Upper lobe of left lung (tissue), 6 donors: ENCODE measurements around the gene LIN37. TPM values are rescaled to one million over a fixed set of nuclear protein-coding genes. Genes with fewer than 3 reads are reported as not detected.

Source experiments
- ATAC-seq, 2 donors: fragments of 200-7000 bp; cut with Tn5 transposase; one replicate each; pipeline ENCODE4 v1.9.1; 2022; ENCODE audit warnings: mild to moderate bottlenecking in 2 of 2, moderate library complexity in 2 of 2; ENCODE audit not compliant: low FRiP score in 2 of 2
- DNase-seq, 2 donors: peaks; one replicate each; pipeline ENCODE4 v3.0.0-alpha.2; 2019 to 2020
- H3K27ac ChIP-seq, 4 donors: fragments of 200-600 bp; sonication (generic); one replicate each; pipeline ENCODE4 v1.5.1; 2016 to 2019
- H3K27me3 ChIP-seq, 4 donors: fragments of 200-600 bp; sonication (generic); one replicate each; pipeline ENCODE4 v1.5.1; 2017 to 2019
- H3K36me3 ChIP-seq, 4 donors: fragments of 200-600 bp; sonication (generic); one replicate each; pipeline ENCODE4 v1.5.1; 2016 to 2019
- H3K4me1 ChIP-seq, 4 donors: fragments of 200-600 bp; sonication (generic); one replicate each; pipeline ENCODE4 v1.5.1; 2018 to 2019
- H3K4me3 ChIP-seq, 4 donors: fragments of 200-600 bp; sonication (generic); one replicate each; pipeline ENCODE4 v1.5.1; 2017 to 2019; ENCODE audit warnings: mild to moderate bottlenecking in 2 of 4, moderate library complexity in 1 of 4
- H3K9me3 ChIP-seq, 4 donors: fragments of 200-600 bp; sonication (generic); one replicate each; pipeline ENCODE4 v1.5.1; 2018 to 2019
- EP300 ChIP-seq, 4 donors: sonication (generic); formaldehyde crosslinking; IDR thresholded peaks; one replicate each; pipeline ENCODE4 v1.5.1; 2017; ENCODE audit warnings: antibody characterized with exemption in 4 of 4, control low read depth in 2 of 4
- POLR2A ChIP-seq, 4 donors: fragments of 450-650 bp; IDR thresholded peaks; one replicate each; pipeline ENCODE4 v1.5.1; 2016 to 2017; ENCODE audit warnings: antibody characterized with exemption in 4 of 4, mild to moderate bottlenecking in 2 of 4
- POLR2AphosphoS5 ChIP-seq, 2 donors: sonication (generic); formaldehyde crosslinking; IDR thresholded peaks; one replicate each; pipeline ENCODE4 v1.5.1; 2017; ENCODE audit warnings: antibody characterized with exemption in 2 of 2
- WGBS, 2 donors: methylation state at CpG; one replicate each; pipeline ENCODE4 v1.1.5; 2017 to 2018; 5-methylcytosine and 5-hydroxymethylcytosine counted together
- total RNA-seq, 6 donors: library from RNA; depleted of rRNA in 4 of 6; stranded (reverse); fragments of >200 nt in 4 of 6; gene quantifications; one replicate each; pipeline versions ENCODE4 v1.1.0 to v1.2.1, GENCODE V29; 2016 to 2021
- TF ChIP-seq, protein P1 (sequence below), 6 experiments: fragments of 450-650 bp in 4 of 6; fragments of 200-600 bp in 2 of 6; sonication (generic) in 2 of 6; IDR thresholded peaks; one replicate each; pipeline ENCODE4 v1.5.1; 2016 to 2019; ENCODE audit warnings: antibody characterized with exemption in 6 of 6
- donor health status: DM: no; HTN: no; CAD: no; lungs with moderate emphysema.
- donor health status: DM: no; HTN: yes; CAD: no; lungs with severe emphysema.

The LIN37 gene
- total RNA-seq, 6 donors from 2014 or later, result 4.0 to 16.9 (median 10.9) TPM

DNA sequence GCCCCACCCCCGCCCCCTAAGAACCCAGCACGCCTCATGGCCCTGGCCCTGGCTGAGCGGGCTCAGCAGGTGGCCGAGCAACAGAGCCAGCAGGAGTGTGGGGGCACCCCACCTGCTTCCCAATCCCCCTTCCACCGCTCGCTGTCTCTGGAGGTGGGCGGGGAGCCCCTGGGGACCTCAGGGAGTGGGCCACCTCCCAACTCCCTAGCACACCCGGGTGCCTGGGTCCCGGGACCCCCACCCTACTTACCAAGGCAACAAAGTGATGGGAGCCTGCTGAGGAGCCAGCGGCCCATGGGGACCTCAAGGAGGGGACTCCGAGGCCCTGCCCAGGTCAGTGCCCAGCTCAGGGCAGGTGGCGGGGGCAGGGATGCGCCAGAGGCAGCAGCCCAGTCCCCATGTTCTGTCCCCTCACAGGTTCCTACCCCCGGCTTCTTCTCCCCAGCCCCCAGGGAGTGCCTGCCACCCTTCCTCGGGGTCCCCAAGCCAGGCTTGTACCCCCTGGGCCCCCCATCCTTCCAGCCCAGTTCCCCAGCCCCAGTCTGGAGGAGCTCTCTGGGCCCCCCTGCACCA is 38.9 kb downstream of the LIN37 start:
- ATAC-seq (no peak), DNase-seq (peak in 1 of 2 donors; percentile 55)
- no peaks in the 10 kb centered on the region for H3K4me1 ChIP-seq
- H3K27ac ChIP-seq, result no peak overlapping the region
- no peaks in the 10 kb centered on the region for H3K27me3 ChIP-seq
- H3K4me3 ChIP-seq, result no peak overlapping the region
- H3K9me3 ChIP-seq, result no peaks in the 10 kb centered on the region
- WGBS, 2 donors, result 87 to 92% methylated on average over 2 to 8 of the region's 15 CpGs
- H3K36me3 ChIP-seq, result peaks cover 0 to 20% (median 10%) of the 10 kb centered on the region in 4 donors
- TF ChIP-seq POLR2A (IDR thresholded peaks at IDR 0.05) (no peak), POLR2AphosphoS5 (IDR thresholded peaks at IDR 0.05) (no peak), EP300 (IDR thresholded peaks at IDR 0.05) (no peak)
- TF ChIP-seq, protein P1, sequence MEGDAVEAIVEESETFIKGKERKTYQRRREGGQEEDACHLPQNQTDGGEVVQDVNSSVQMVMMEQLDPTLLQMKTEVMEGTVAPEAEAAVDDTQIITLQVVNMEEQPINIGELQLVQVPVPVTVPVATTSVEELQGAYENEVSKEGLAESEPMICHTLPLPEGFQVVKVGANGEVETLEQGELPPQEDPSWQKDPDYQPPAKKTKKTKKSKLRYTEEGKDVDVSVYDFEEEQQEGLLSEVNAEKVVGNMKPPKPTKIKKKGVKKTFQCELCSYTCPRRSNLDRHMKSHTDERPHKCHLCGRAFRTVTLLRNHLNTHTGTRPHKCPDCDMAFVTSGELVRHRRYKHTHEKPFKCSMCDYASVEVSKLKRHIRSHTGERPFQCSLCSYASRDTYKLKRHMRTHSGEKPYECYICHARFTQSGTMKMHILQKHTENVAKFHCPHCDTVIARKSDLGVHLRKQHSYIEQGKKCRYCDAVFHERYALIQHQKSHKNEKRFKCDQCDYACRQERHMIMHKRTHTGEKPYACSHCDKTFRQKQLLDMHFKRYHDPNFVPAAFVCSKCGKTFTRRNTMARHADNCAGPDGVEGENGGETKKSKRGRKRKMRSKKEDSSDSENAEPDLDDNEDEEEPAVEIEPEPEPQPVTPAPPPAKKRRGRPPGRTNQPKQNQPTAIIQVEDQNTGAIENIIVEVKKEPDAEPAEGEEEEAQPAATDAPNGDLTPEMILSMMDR (IDR thresholded peaks at IDR 0.05), result no peak

DNA sequence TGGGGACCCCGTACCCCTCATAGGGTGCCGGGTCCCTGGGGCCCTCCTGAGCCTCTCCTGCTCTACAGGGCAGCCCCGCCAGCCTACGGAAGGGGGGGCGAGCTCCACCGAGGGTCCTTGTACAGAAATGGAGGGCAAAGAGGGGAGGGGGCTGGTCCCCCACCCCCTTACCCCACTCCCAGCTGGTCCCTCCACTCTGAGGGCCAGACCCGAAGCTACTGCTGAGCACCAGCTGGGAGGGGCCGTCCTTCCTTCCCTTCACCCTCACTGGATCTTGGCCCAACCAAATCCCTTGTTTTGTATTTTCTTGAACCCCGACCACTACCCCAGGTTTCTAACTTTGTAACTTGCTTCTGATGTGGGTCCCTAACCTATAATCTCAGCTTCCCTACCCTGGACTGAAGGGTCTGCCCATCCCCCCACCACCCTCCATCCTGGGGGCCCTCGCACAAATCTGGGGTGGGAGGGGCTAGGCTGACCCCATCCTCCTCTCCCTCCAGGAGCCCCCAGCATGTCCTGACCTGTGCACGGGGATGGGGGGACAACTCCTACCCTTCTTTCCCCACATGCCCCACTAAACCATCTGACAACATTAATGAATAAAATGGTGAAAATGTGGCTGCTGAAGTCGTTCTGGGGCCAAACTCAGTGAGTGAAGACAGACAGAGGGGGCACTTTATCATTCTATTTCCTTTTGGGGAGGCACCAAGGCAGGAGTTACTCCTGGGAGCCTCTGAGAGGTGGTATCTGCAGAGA is 40.0 kb downstream of the LIN37 start:
- Histone ChIP-seq H3K36me3 (peaks cover 0 to 16% (median 8%) of the 10 kb centered on the region in 4 donors), H3K9me3 (no peaks in the 10 kb centered on the region), H3K27ac (no peak overlapping the region), H3K27me3 (no peaks in the 10 kb centered on the region), H3K4me1 (no peaks in the 10 kb centered on the region), H3K4me3 (no peak overlapping the region)
- no peak for TF ChIP-seq POLR2AphosphoS5 (IDR thresholded peaks at IDR 0.05)
- TF ChIP-seq, protein P1 (IDR thresholded peaks at IDR 0.05), result no peak
- TF ChIP-seq POLR2A (IDR thresholded peaks at IDR 0.05), result no peak
- no peak for TF ChIP-seq EP300 (IDR thresholded peaks at IDR 0.05)
- WGBS, 2 donors, result 82 to 83% methylated on average over 8 to 12 of the region's 12 CpGs
- DNase-seq (no peak), ATAC-seq (no peak)

DNA sequence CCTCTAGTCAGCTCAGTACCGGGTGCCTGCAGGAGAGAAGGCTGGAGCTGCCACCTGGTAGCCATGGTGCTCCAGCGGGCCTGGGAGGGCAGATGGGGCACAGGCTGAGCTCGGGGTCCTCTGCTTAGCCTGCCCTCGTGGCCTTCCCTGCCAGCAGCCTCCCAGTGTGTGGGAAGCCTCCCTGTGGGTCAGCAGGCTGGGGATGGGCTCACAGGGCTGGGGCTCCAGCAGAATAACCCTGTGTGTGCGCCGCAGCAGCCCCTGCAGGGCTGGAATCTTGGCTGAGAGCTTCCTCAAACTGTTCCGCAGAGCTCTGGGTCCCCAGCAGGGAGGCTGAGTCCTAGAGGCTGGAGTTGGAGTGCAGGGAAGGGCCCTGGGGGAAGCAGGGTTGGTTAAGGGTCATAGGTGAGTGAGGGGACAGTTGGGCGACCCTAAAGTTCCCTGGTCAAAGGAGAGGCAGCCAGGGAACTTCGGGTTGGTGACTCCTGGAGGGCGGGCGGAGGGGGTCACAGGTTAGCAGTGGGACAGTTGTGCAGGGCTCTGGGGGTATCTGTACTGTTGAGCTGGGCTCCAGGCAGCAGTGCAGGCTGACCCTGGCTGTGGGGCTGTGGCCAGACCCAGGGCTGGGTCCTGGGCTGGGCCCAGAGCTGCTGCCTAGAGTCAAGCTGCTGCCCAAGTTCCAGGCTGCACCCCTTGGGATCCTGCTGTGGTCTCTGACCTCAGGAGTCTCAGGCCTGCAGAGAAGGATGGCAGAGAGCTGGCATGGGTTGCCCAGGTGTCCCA is 41.0 kb downstream of the LIN37 start:
- Histone ChIP-seq H3K9me3 (no peaks in the 10 kb centered on the region), H3K4me1 (no peaks in the 10 kb centered on the region), H3K36me3 (peaks cover 0 to 15% (median 5%) of the 10 kb centered on the region in 4 donors), H3K27ac (no peak overlapping the region), H3K4me3 (no peak overlapping the region), H3K27me3 (no peaks in the 10 kb centered on the region)
- TF ChIP-seq EP300 (IDR thresholded peaks at IDR 0.05) (no peak), POLR2AphosphoS5 (IDR thresholded peaks at IDR 0.05) (no peak), POLR2A (IDR thresholded peaks at IDR 0.05) (no peak)
- TF ChIP-seq, protein P1 (IDR thresholded peaks at IDR 0.05), result no peak
- DNase-seq (peak in 1 of 2 donors; percentile 70), ATAC-seq (no peak)
- 94 to 98% methylated on average over 4 to 11 of the region's 11 CpGs for WGBS, 2 donors

DNA sequence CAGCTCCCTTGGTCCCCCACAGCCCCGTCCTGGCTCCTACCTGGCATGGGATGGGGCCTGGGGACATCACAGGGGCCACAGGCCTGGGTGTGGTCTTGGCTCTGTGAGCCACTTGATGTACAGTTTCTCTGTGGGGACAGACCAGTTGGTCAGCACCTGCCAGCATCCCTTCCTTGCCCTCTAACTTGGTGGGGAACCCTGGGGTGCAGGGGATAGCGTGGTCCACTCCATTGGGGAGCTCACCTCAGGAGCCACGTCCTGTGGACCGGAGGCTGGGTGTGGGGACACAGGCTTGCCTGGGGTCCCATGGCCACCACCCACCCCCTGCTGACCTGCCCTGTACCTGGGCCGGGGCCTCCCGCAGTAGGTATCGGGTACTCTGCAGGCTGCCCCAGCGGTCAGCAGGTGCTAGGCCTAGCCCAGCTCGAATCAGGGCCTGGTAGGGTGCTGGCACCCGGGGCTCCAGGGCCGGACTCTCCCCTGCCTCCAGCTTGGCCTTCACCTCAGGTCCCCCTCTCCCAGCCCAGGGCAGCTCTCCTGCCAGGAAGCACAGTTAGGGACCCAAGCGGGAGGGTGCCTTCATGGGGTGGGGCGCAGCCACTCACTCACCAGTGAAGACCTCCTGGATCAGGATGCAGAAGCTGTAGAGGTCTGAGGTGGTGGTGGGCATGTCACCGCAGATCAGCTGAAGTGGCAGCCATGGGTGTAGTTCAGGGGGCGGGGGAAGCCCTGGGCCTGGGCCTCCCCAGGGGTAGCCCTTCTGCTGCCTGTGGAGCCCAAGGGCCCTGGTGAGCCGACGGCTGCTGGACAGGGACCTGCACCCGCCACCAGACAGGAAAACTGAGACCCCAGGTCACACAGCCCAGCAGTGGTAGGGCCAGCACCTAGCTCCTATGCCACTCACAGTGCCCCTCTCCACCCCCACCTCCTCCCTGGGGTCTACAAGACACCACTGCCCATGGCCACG is 41.9 kb downstream of the LIN37 start:
- Histone ChIP-seq H3K9me3 (no peaks in the 10 kb centered on the region), H3K27ac (no peak overlapping the region), H3K27me3 (no peaks in the 10 kb centered on the region), H3K36me3 (peaks cover 0 to 9% (median 2%) of the 10 kb centered on the region in 4 donors), H3K4me1 (no peaks in the 10 kb centered on the region), H3K4me3 (no peak overlapping the region)
- no peak for ATAC-seq
- 88 to 96% methylated on average over 5 to 11 of the region's 19 CpGs for WGBS, 2 donors
- DNase-seq, result peak in 1 of 2 donors; percentile 72
- TF ChIP-seq POLR2AphosphoS5 (IDR thresholded peaks at IDR 0.05) (no peak), POLR2A (IDR thresholded peaks at IDR 0.05) (no peak), EP300 (IDR thresholded peaks at IDR 0.05) (no peak)
- TF ChIP-seq, protein P1 (IDR thresholded peaks at IDR 0.05), result no peak
